A549 (cell line): ENCODE data around the gene RPA4. TPM values are rescaled to one million over a fixed set of nuclear protein-coding genes. Genes with fewer than 3 reads are reported as not detected.

Source experiments
- ATAC-seq, 2 experiments: fragments of 200-7000 bp in 1 of 2; fragments of >200 bp in 1 of 2; cut with Nextera tagmentation in 1 of 2; cut with Tn5 transposase in 1 of 2; 3 replicates each; pipeline versions ENCODE4 v1.8.0 to v1.9.1; 2018 to 2020; ENCODE audit warnings: mild to moderate bottlenecking in 1 of 2, moderate library complexity in 1 of 2
- CTCF ChIA-PET: fragments of 300-600 bp; sonication (Branson Sonifier 250); formaldehyde crosslinking; extraction: SDS; loops from one replicate; lab custom pipeline; 2021; ENCODE audit warnings: antibody characterized with exemption, inconsistent platforms; lab: Yijun Ruan, JAX
- POLR2A ChIA-PET: fragments of 350-600 bp; formaldehyde crosslinking; extraction: SDS; loops from one replicate; lab custom pipeline; 2021; ENCODE audit warnings: antibody characterized with exemption, inconsistent platforms; lab: Yijun Ruan, JAX
- DNase-seq, 2 experiments: peaks; one replicate each; pipeline versions ENCODE4 v3.0.0 to v3.0.0-alpha.2; 2011 to 2016; ENCODE audit warnings: low read depth in 1 of 2, low spot score in 1 of 2
- FAIRE-seq: peaks from 2 replicates; lab custom pipeline; 2011; peaks lifted over from hg19 to GRCh38; lab: Jason Lieb, UNC
- H3K27ac ChIP-seq, 2 experiments: fragments of >200 bp; sonication (Bioruptor Twin); formaldehyde crosslinking; 3 replicates each; pipeline ENCODE4 v1.5.1; 2016 to 2017
- H3K4me1 ChIP-seq: fragments of >200 bp; sonication (Bioruptor Twin); formaldehyde crosslinking; 3 replicates; pipeline ENCODE4 v1.6.1; 2016
- H3K4me2 ChIP-seq: fragments of >200 bp; sonication (Bioruptor Twin); formaldehyde crosslinking; 3 replicates; pipeline ENCODE4 v1.6.1; 2016
- H3K4me3 ChIP-seq: fragments of >200 bp; sonication (Bioruptor Twin); formaldehyde crosslinking; 3 replicates; pipeline ENCODE4 v1.5.1; 2016
- H3K9me3 ChIP-seq: fragments of >200 bp; sonication (Bioruptor Twin); formaldehyde crosslinking; 3 replicates; pipeline ENCODE4 v1.6.1; 2016
- BHLHE40 ChIP-seq: IDR thresholded peaks from 2 replicates; pipeline ENCODE4 v1.6.1; 2012; ENCODE audit warnings: low read depth, low read length, inconsistent platforms
- CBX2 ChIP-seq: fragments of 200-600 bp; sonication (generic); IDR thresholded peaks from 2 replicates; pipeline ENCODE4 v1.6.1; 2016; ENCODE audit warnings: low read depth, mild to moderate bottlenecking, borderline replicate concordance
- CEBPB ChIP-seq, 2 experiments: fragments of >200 bp in 1 of 2; sonication (Bioruptor Twin) in 1 of 2; formaldehyde crosslinking in 1 of 2; IDR thresholded peaks; 2 replicates each; pipeline ENCODE4 v1.6.1; 2012 to 2016
- CHD2 ChIP-seq: fragments of 150-350 bp; IDR thresholded peaks from 2 replicates; pipeline ENCODE4 v1.6.1; 2014; ENCODE audit warnings: low read length; ENCODE audit not compliant: partially characterized antibody
- CHD4 ChIP-seq: fragments of 200-600 bp; sonication (generic); IDR thresholded peaks from 2 replicates; pipeline ENCODE4 v1.6.1; 2016; ENCODE audit warnings: antibody characterized with exemption, mild to moderate bottlenecking, borderline replicate concordance
- EHF ChIP-seq: fragments of 250-450 bp; sonication (Bioruptor Pico); IDR thresholded peaks from 2 replicates; pipeline ENCODE4 v1.5.0; 2020; ENCODE audit warnings: mild to moderate bottlenecking
- EHMT2 ChIP-seq: fragments of 200-600 bp; sonication (generic); IDR thresholded peaks from 2 replicates; pipeline ENCODE4 v1.6.1; 2016; ENCODE audit warnings: antibody characterized with exemption, low read depth, mild to moderate bottlenecking, moderate library complexity
- FOXS1 ChIP-seq: fragments of 250-450 bp; sonication (Bioruptor Pico); IDR thresholded peaks from 2 replicates; pipeline ENCODE4 v1.5.0; 2020; ENCODE audit warnings: mild to moderate bottlenecking, moderate library complexity
- HES2 ChIP-seq: fragments of >200 bp; sonication (Bioruptor Twin); formaldehyde crosslinking; IDR thresholded peaks from 2 replicates; pipeline ENCODE4 v1.6.1; 2016
- HEYL ChIP-seq: fragments of 250-450 bp; sonication (Bioruptor Pico); IDR thresholded peaks from 2 replicates; pipeline ENCODE4 v1.8.0; 2021; ENCODE audit warnings: mild to moderate bottlenecking, moderate library complexity
- KDM5A ChIP-seq: fragments of 200-600 bp; sonication (generic); IDR thresholded peaks from 2 replicates; pipeline ENCODE4 v1.6.1; 2016; ENCODE audit warnings: antibody characterized with exemption, mild to moderate bottlenecking
- MAFK ChIP-seq: fragments of 450-650 bp; IDR thresholded peaks from 2 replicates; pipeline ENCODE4 v1.6.1; 2014; ENCODE audit not compliant: partially characterized antibody
- MAX ChIP-seq: IDR thresholded peaks from 2 replicates; pipeline ENCODE4 v1.6.1; 2012
- MAZ ChIP-seq: fragments of 150-350 bp; IDR thresholded peaks from 2 replicates; pipeline ENCODE4 v1.6.1; 2014; ENCODE audit warnings: antibody characterized with exemption, low read depth, low read length, borderline replicate concordance
- MYC ChIP-seq: IDR thresholded peaks from 2 replicates; pipeline ENCODE4 v1.6.1; 2012; ENCODE audit warnings: mild to moderate bottlenecking, inconsistent platforms, low read length, improper control_type of control experiment, borderline replicate concordance
- NPAS2 ChIP-seq: fragments of 250-450 bp; sonication (Bioruptor Pico); IDR thresholded peaks from 2 replicates; pipeline ENCODE4 v1.8.0; 2022; ENCODE audit warnings: mild to moderate bottlenecking, moderate library complexity, borderline replicate concordance
- PHF8 ChIP-seq: fragments of 200-600 bp; sonication (generic); IDR thresholded peaks from 2 replicates; pipeline ENCODE4 v1.6.1; 2016; ENCODE audit warnings: low read depth, mild to moderate bottlenecking, antibody characterized with exemption, moderate library complexity, borderline replicate concordance
- POLR2A ChIP-seq: IDR thresholded peaks from 2 replicates; pipeline ENCODE4 v1.6.1; 2012; ENCODE audit warnings: mild to moderate bottlenecking, low read length
- POLR2AphosphoS2 ChIP-seq: conservative IDR thresholded peaks from 2 replicates; pipeline ENCODE4 v1.6.1; 2012; ENCODE audit warnings: low read length, improper control_type of control experiment, inconsistent platforms
- RNF2 ChIP-seq: fragments of 200-600 bp; sonication (generic); IDR thresholded peaks from 2 replicates; pipeline ENCODE4 v1.6.1; 2016; ENCODE audit warnings: low read depth, mild to moderate bottlenecking, antibody characterized with exemption, moderate library complexity, borderline replicate concordance
- SREBF2 ChIP-seq: fragments of 450-650 bp; IDR thresholded peaks from 2 replicates; pipeline ENCODE4 v1.6.1; 2014; ENCODE audit warnings: mild to moderate bottlenecking, moderate library complexity
- TP53 ChIP-seq: fragments of 250-450 bp; sonication (Bioruptor Pico); IDR thresholded peaks from 2 replicates; pipeline ENCODE4 v1.5.0; 2021; ENCODE audit warnings: mild to moderate bottlenecking, moderate library complexity
- USF2 ChIP-seq: fragments of 450-650 bp; IDR thresholded peaks from 2 replicates; pipeline ENCODE4 v1.6.1; 2014; ENCODE audit warnings: antibody characterized with exemption
- ZFP36 ChIP-seq: fragments of 450-650 bp; IDR thresholded peaks from 2 replicates; pipeline ENCODE4 v1.6.1; 2014; ENCODE audit warnings: borderline replicate concordance; ENCODE audit not compliant: partially characterized antibody
- ZNF302 ChIP-seq: fragments of 250-450 bp; sonication (Bioruptor Pico); IDR thresholded peaks from 2 replicates; pipeline ENCODE4 v1.9.0; 2021; ENCODE audit warnings: inconsistent platforms, mild to moderate bottlenecking, moderate library complexity
- whole genome bisulfite sequencing: methylation state at CpG from one replicate; pipeline ENCODE4 v1.1.6; 2017; ENCODE audit errors: missing lambda C conversion rate; 5-methylcytosine and 5-hydroxymethylcytosine counted together
- polyA plus RNA-seq, 4 experiments: library from polyadenylated mRNA; depleted of rRNA in 3 of 4; stranded (reverse); fragments of >200 nt; fragmentation: RNase III in 1 of 4; extraction: RNeasy Plus Mini Kit Qiagen cat#74134 plus additional on column Dnase treatment in 1 of 4; gene quantifications; 2 replicates in 3 of 4; 3 replicates in 1 of 4; pipeline ENCODE4 v1.2.3, GENCODE V29; 2011 to 2017

RPA4 gene
- polyA plus RNA-seq, 2 of the 4 experiments (the other 2 are of a cell fraction), result 0.09 to 0.23 TPM

- FAIRE-seq, result no peak
- Histone ChIP-seq H3K4me1 (no peaks in the 10 kb centered on the region), H3K9me3 (no peaks in the 10 kb centered on the region), H3K4me3 (no peak overlapping the region), H3K27ac (no peak overlapping the region), H3K4me2 (no peak overlapping the region)
- ATAC-seq, result no peak
- TF ChIP-seq MAZ (no peak), CEBPB (IDR thresholded peaks at IDR 0.05) (no peak), POLR2AphosphoS2 (no peak), POLR2A (no peak), MYC (no peak), CHD4 (no peak), PHF8 (no peak), CHD2 (no peak), NPAS2 (CRISPR knock-in tag) (no peak), MAFK (no peak), USF2 (no peak), ZFP36 (no peak), EHF (CRISPR knock-in tag) (no peak), HES2 (no peak), TP53 (CRISPR knock-in tag) (no peak)
- ChIA-PET POLR2A (no interaction called here), CTCF (no interaction called here)
- DNase-seq, result no peak
- WGBS, result 93% methylated on average over 9 of the region's 13 CpGs
These were observed 319 bp downstream of the RPA4 start for GRCh38 chrX:96884027-96884426.

- no peaks in the 10 kb centered on the region for H3K9me3 ChIP-seq
- H3K27ac ChIP-seq, result no peak overlapping the region
- 90% methylated on average over 1 of the region's 1 CpG for WGBS
- CTCF ChIA-PET, result no interaction called here
- no peak overlapping the region for H3K4me2 ChIP-seq
- POLR2A ChIA-PET, result interaction anchor here (0.6 kb wide), 1 partner anchor 48 kb away, joined by 3 read pairs; no protein-coding TSS in a partner anchor
- ATAC-seq, result peak in 1 of 2 experiments; percentile 48; a peak in 1 of 6 replicates
- peak in 1 of 2 experiments; percentile 27 for DNase-seq
- no peak for TF ChIP-seq MYC
- no peak for TF ChIP-seq EHMT2
- TF ChIP-seq FOXS1 (CRISPR knock-in tag), result no peak
- TF ChIP-seq SREBF2, result no peak
- TF ChIP-seq HEYL (CRISPR knock-in tag), result no peak
- TF ChIP-seq KDM5A, result no peak
- TF ChIP-seq MAX, result no peak
- TF ChIP-seq CHD4, result no peak
- no peak for TF ChIP-seq MAFK
- TF ChIP-seq RNF2, result no peak
- TF ChIP-seq ZNF302 (CRISPR knock-in tag), result no peak
- no peak for TF ChIP-seq CBX2
- no peak for TF ChIP-seq POLR2A
- no peak for TF ChIP-seq BHLHE40
- TF ChIP-seq USF2, result no peak
- TF ChIP-seq TP53 (CRISPR knock-in tag), result no peak
- H3K4me1 ChIP-seq, result no peaks in the 10 kb centered on the region
- FAIRE-seq, result peak; percentile 82
- no peak overlapping the region for H3K4me3 ChIP-seq
These were observed 6.0 kb downstream of the RPA4 start for GRCh38 chrX:96889726-96890125.
